Measurements from ENCODE around the gene TMEM54. TPM values are rescaled to one million over a fixed set of nuclear protein-coding genes. Genes with fewer than 3 reads are reported as not detected.

TMEM54 gene
- total and polyA plus RNA-seq, 2 of the 13 experiments (the other 11 are each of a cell fraction or from before 2014, with no cell fraction given): 2.5 to 2.9 TPM

DNA sequence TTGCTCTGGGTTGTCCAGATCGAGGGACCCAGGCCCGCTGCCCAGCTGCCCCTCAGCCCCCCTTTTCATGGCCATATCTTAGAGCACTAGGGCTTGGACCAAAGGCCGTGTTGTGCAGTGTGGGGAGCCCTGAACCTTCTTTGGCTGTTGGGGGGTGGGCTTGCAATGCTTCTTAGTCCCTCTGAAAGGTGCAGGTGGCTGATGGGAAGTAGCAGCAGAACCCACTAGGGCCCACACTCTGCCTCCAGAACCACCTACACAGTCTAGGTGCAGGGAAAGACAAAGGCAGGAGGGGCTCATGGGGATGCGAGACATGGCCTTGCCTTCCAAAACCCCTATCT is 17.2 kb downstream of the TMEM54 start:
- no peaks in the 10 kb centered on the region for H3K9me3 ChIP-seq (ENCODE audit: low read length)
- 0 out of 2 replicates have a peak, but pooled peaks cover 4% of the 10 kb centered on the region for H4K20me1 ChIP-seq (ENCODE audit: insufficient read depth, low read length)
- BruUV-seq (replicated peaks): no TSS peak
- TF ChIP-seq, protein P1, sequence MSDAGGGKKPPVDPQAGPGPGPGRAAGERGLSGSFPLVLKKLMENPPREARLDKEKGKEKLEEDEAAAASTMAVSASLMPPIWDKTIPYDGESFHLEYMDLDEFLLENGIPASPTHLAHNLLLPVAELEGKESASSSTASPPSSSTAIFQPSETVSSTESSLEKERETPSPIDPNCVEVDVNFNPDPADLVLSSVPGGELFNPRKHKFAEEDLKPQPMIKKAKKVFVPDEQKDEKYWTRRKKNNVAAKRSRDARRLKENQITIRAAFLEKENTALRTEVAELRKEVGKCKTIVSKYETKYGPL (CRISPR knock-in tag; IDR thresholded peaks at IDR 0.05): no peak
- TF ChIP-seq PCBP2 (optimal IDR thresholded peaks at IDR 0.05; ENCODE audit: low read depth, low read length, poor library complexity, severe bottlenecking) (no peak), JUN (CRISPR knock-in tag; IDR thresholded peaks at IDR 0.05) (no peak), HNRNPH1 (optimal IDR thresholded peaks at IDR 0.05; ENCODE audit: low read depth, low read length) (no peak), CREB1 (IDR thresholded peaks at IDR 0.05) (no peak), CREB1 (CRISPR knock-in tag; IDR thresholded peaks at IDR 0.05) (no peak), ZNF484 (CRISPR knock-in tag; IDR thresholded peaks at IDR 0.05; ENCODE audit: borderline replicate concordance, low read depth) (no peak), U2AF1 (optimal IDR thresholded peaks at IDR 0.05; ENCODE audit: low read depth, low read length) (no peak), ZNF101 (CRISPR knock-in tag; IDR thresholded peaks at IDR 0.05; ENCODE audit: borderline replicate concordance, low read depth) (no peak), ZNF138 (CRISPR knock-in tag; IDR thresholded peaks at IDR 0.05; ENCODE audit: low read depth) (no peak)
- TF ChIP-seq, protein P2, sequence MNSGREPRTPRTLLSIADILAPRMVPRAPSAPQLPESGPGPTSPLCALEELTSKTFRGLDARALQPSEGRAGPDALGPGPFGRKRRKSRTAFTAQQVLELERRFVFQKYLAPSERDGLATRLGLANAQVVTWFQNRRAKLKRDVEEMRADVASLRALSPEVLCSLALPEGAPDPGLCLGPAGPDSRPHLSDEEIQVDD (CRISPR knock-in tag; IDR thresholded peaks at IDR 0.05; ENCODE audit: borderline replicate concordance): no peak
- TF ChIP-seq, protein P3, sequence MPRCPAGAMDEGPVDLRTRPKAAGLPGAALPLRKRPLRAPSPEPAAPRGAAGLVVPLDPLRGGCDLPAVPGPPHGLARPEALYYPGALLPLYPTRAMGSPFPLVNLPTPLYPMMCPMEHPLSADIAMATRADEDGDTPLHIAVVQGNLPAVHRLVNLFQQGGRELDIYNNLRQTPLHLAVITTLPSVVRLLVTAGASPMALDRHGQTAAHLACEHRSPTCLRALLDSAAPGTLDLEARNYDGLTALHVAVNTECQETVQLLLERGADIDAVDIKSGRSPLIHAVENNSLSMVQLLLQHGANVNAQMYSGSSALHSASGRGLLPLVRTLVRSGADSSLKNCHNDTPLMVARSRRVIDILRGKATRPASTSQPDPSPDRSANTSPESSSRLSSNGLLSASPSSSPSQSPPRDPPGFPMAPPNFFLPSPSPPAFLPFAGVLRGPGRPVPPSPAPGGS (CRISPR knock-in tag; IDR thresholded peaks at IDR 0.05): no peak
- TF ChIP-seq, protein P4, sequence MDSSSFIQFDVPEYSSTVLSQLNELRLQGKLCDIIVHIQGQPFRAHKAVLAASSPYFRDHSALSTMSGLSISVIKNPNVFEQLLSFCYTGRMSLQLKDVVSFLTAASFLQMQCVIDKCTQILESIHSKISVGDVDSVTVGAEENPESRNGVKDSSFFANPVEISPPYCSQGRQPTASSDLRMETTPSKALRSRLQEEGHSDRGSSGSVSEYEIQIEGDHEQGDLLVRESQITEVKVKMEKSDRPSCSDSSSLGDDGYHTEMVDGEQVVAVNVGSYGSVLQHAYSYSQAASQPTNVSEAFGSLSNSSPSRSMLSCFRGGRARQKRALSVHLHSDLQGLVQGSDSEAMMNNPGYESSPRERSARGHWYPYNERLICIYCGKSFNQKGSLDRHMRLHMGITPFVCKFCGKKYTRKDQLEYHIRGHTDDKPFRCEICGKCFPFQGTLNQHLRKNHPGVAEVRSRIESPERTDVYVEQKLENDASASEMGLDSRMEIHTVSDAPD (CRISPR knock-in tag; IDR thresholded peaks at IDR 0.05): no peak
- no peak for DNase-seq (ENCODE audit: low spot score)
- H2AFZ ChIP-seq (ENCODE audit: low read length): no peak overlapping the region
- H3K27ac ChIP-seq (ENCODE audit: extremely low read length, insufficient read depth, low read length): no peak overlapping the region
- WGBS (ENCODE audit: low lambda C conversion rate): 27% methylated on average over 2 of the region's 4 CpGs
- H3K27me3 ChIP-seq (ENCODE audit: control insufficient read depth in 1 of 2, insufficient read depth in 2 of 2, low read length in 2 of 2): peaks cover 9 to 52% of the 10 kb centered on the region in 2 experiments; a peak in 4 of 5 replicates
- peaks cover 7% of the 10 kb centered on the region for H3K4me1 ChIP-seq (ENCODE audit: insufficient read depth, low read length)
- in situ Hi-C loops (cut with HindIII; ENCODE audit: extremely low pct_ligation_motif_present, low pct_unique_long_range_greater_than_20kb) (no loop called here), intact Hi-C loops (cut with micrococcal nuclease; ENCODE audit: unreplicated experiment) (no loop called here)
- H3K36me3 ChIP-seq (replicated peaks in 1 of 2; ENCODE audit: control insufficient read depth in 1 of 2, insufficient read depth in 2 of 2, low read length in 2 of 2): no peaks in the 10 kb centered on the region
- no peak overlapping the region for H3K9ac ChIP-seq (ENCODE audit: insufficient read depth, low read depth, low read length)
- no peak overlapping the region for H3K4me2 ChIP-seq (ENCODE audit: low read depth, low read length)
- H3K4me3 ChIP-seq (replicated peaks in 1 of 3; ENCODE audit: insufficient read depth in 1 of 3, low read depth in 2 of 3, low read length in 3 of 3): no peak overlapping the region
- ChIA-PET POLR2A (no interaction called here), CTCF (ENCODE audit: low intra/inter-chr PET ratio, low total read pairs) (no interaction called here)
- ATAC-seq: no peak
- no peak for FAIRE-seq
- no peaks in the 10 kb centered on the region for H3K79me2 ChIP-seq (ENCODE audit: insufficient read depth, low read length)
